GM21737 (cell line): ENCODE measurements around the gene TFAP2E.

ENCODE experiments used
- ATAC-seq: cut with Tn5 transposase; IDR thresholded peaks from one replicate; pipeline ENCODE4 v1.9.1; 2021; ENCODE audit warnings: mild to moderate bottlenecking, moderate library complexity; ENCODE audit not compliant: unreplicated experiment

The TFAP2E gene

DNA sequence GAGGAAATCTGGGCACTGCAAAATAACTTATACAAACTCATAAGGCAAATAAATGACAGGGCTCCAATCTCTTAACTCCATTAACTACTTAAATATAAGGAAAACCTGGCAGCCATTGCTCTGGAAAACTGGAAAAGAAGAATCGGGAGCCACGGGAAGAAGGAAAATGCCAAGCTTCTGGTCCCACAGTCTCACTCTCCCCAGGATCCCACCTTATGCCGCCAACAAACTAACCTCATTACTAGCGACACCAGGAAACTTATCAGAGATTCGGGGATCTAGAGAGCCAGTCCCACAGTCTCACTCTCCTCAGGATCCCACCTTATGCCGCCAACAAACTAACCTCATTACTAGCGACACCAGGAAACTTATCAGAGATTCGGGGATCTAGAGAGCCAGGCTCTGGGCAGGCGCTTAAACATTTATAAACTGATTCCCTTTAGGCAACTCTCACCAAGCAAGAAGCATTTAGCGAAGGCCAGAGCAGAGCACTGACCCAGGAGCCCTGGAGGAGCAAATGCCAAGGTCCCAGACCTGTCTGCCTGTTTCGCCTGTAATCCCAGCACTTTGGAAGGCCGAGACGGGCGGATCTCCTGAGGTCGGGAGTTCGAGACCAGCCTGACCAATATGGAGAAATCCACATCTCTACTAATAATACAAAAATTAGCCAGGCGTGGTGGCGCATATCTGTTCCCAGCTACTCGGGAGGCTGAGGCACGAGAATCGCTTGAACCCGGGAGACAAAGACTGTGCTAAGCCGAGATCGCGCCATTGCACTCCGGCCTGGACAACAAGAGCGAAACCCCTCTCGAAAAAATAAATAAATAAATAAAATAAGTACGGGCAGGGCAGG, 67.5 kb downstream of the TFAP2E start:
- no peak for ATAC-seq

- peak; percentile 85 for ATAC-seq
Observed at GRCh38 chr1:35641233-35641866, 68.2 kb downstream of the TFAP2E start, which contains the start of gene PSMB2. TSS of gene PSMB2 (minus strand) at chr1:35641526. CDS start at chr1:35641432, 94 bp downstream.

GRCh38 chr1:35642471-35642955, 69.4 kb downstream of the TFAP2E start:
- no peak for ATAC-seq

- ATAC-seq = no peak
Observed at GRCh38 chr1:35644204-35644603, 71.1 kb downstream of the TFAP2E start.
